HEK293 (cell line): ENCODE results near the gene PGR.

Experiments used
- CTCF ChIA-PET: fragments of 350-600 bp; formaldehyde crosslinking; extraction: SDS; loops from one replicate; lab custom pipeline; 2021; ENCODE audit warnings: antibody characterized with exemption; lab: Yijun Ruan, JAX
- POLR2A ChIA-PET: fragments of 300-600 bp; formaldehyde crosslinking; extraction: SDS; loops from one replicate; lab custom pipeline; 2020; ENCODE audit warnings: antibody characterized with exemption, inconsistent platforms; lab: Yijun Ruan, JAX
- H3K27ac ChIP-seq: fragments of 200-500 bp; sonication (Bioruptor generic); 2 replicates; pipeline ENCODE4 v1.5.1; 2014; ENCODE audit warnings: low read depth, low read length, control low read depth, inconsistent platforms; ENCODE audit errors: extremely low read depth
- H3K36me3 ChIP-seq, 2 experiments: fragments of 200-500 bp in 1 of 2; sonication (Bioruptor generic) in 1 of 2; 1 replicate in 1 of 2; 2 replicates in 1 of 2; pipeline ENCODE4 v1.5.1; 2014 to 2017; ENCODE audit warnings: inconsistent platforms in 2 of 2, low read length in 2 of 2; ENCODE audit not compliant: control insufficient read depth in 2 of 2, insufficient read depth in 1 of 2
- H3K4me1 ChIP-seq: fragments of 200-500 bp; sonication (Bioruptor generic); 2 replicates; pipeline ENCODE4 v1.5.1; 2014; ENCODE audit warnings: mild to moderate bottlenecking, low read length, inconsistent platforms; ENCODE audit not compliant: control insufficient read depth, insufficient read depth
- H3K4me3 ChIP-seq: 2 replicates; pipeline ENCODE4 v1.5.1; 2011; ENCODE audit warnings: low read depth, mild to moderate bottlenecking, control low read depth, low read length, moderate library complexity
- H3K9me3 ChIP-seq: fragments of 200-500 bp; sonication (Bioruptor generic); 2 replicates; pipeline ENCODE4 v1.5.1; 2014; ENCODE audit warnings: low read depth, low read length, inconsistent platforms; ENCODE audit not compliant: control insufficient read depth, insufficient read depth
- ATF2 ChIP-seq: fragments of 450-650 bp; formaldehyde crosslinking; IDR thresholded peaks from 2 replicates; pipeline ENCODE4 v1.5.1; 2016; ENCODE audit warnings: missing biosample characterization, missing genetic modification characterization, low read depth
- CTCF ChIP-seq: fragments of 450-650 bp; formaldehyde crosslinking; IDR thresholded peaks from 2 replicates; pipeline ENCODE4 v1.5.1; 2016; ENCODE audit warnings: missing biosample characterization, missing genetic modification characterization
- KLF9 ChIP-seq: fragments of 450-650 bp; formaldehyde crosslinking; IDR thresholded peaks from 2 replicates; pipeline ENCODE4 v1.5.1; 2016; ENCODE audit warnings: missing biosample characterization, missing genetic modification characterization, low read depth
- MZF1 ChIP-seq: fragments of 450-650 bp; formaldehyde crosslinking; IDR thresholded peaks from 2 replicates; pipeline ENCODE4 v1.5.1; 2017; ENCODE audit warnings: missing biosample characterization, missing genetic modification characterization, borderline replicate concordance
- OVOL3 ChIP-seq: fragments of 450-650 bp; formaldehyde crosslinking; IDR thresholded peaks from 2 replicates; pipeline ENCODE4 v1.5.1; 2016; ENCODE audit warnings: missing biosample characterization, missing genetic modification characterization
- TCF7L2 ChIP-seq: IDR thresholded peaks from 2 replicates; pipeline ENCODE4 v1.6.1; 2011; ENCODE audit warnings: low read depth, mild to moderate bottlenecking, inconsistent platforms, low read length, moderate library complexity, borderline replicate concordance
- TSHZ1 ChIP-seq: fragments of 450-650 bp; formaldehyde crosslinking; IDR thresholded peaks from 2 replicates; pipeline ENCODE4 v1.5.1; 2016; ENCODE audit warnings: missing biosample characterization, missing genetic modification characterization, borderline replicate concordance
- WT1 ChIP-seq: fragments of 450-650 bp; formaldehyde crosslinking; IDR thresholded peaks from 2 replicates; pipeline ENCODE4 v1.5.1; 2016; ENCODE audit warnings: missing biosample characterization, missing genetic modification characterization
- ZBTB20 ChIP-seq: fragments of 450-650 bp; formaldehyde crosslinking; IDR thresholded peaks from 2 replicates; pipeline ENCODE4 v1.5.1; 2016; ENCODE audit warnings: missing biosample characterization, missing genetic modification characterization
- ZNF140 ChIP-seq: fragments of 450-650 bp; formaldehyde crosslinking; IDR thresholded peaks from 2 replicates; pipeline ENCODE4 v1.5.1; 2016; ENCODE audit warnings: missing biosample characterization, missing genetic modification characterization
- ZNF175 ChIP-seq: fragments of 450-650 bp; formaldehyde crosslinking; IDR thresholded peaks from 2 replicates; pipeline ENCODE4 v1.5.1; 2016; ENCODE audit warnings: missing biosample characterization, missing genetic modification characterization
- ZNF248 ChIP-seq: fragments of 450-650 bp; formaldehyde crosslinking; IDR thresholded peaks from 2 replicates; pipeline ENCODE4 v1.5.1; 2017; ENCODE audit warnings: missing biosample characterization, missing genetic modification characterization
- ZNF26 ChIP-seq: fragments of 450-650 bp; formaldehyde crosslinking; IDR thresholded peaks from 2 replicates; pipeline ENCODE4 v1.5.1; 2016; ENCODE audit warnings: missing biosample characterization, missing genetic modification characterization
- ZNF292 ChIP-seq: fragments of 450-650 bp; formaldehyde crosslinking; IDR thresholded peaks from 2 replicates; pipeline ENCODE4 v1.5.1; 2016; ENCODE audit warnings: low read depth, missing biosample characterization, missing genetic modification characterization, borderline replicate concordance
- ZNF324 ChIP-seq: fragments of 450-650 bp; formaldehyde crosslinking; IDR thresholded peaks from 2 replicates; pipeline ENCODE4 v1.5.1; 2016; ENCODE audit warnings: missing biosample characterization, missing genetic modification characterization
- ZNF394 ChIP-seq: fragments of 450-650 bp; formaldehyde crosslinking; IDR thresholded peaks from 2 replicates; pipeline ENCODE4 v1.5.1; 2016; ENCODE audit warnings: missing biosample characterization, missing genetic modification characterization, mild to moderate bottlenecking, moderate library complexity, borderline replicate concordance
- ZNF449 ChIP-seq: fragments of 450-650 bp; formaldehyde crosslinking; IDR thresholded peaks from 2 replicates; pipeline ENCODE4 v1.5.1; 2017; ENCODE audit warnings: missing biosample characterization, mild to moderate bottlenecking, missing genetic modification characterization, moderate library complexity
- ZNF488 ChIP-seq: fragments of 450-650 bp; formaldehyde crosslinking; IDR thresholded peaks from 2 replicates; pipeline ENCODE4 v1.5.1; 2016; ENCODE audit warnings: missing biosample characterization, missing genetic modification characterization
- ZNF529 ChIP-seq: fragments of 450-650 bp; formaldehyde crosslinking; IDR thresholded peaks from 2 replicates; pipeline ENCODE4 v1.5.1; 2017; ENCODE audit warnings: missing genetic modification characterization, missing biosample characterization; ENCODE audit not compliant: insufficient replicate concordance
- ZNF645 ChIP-seq: fragments of 450-650 bp; formaldehyde crosslinking; IDR thresholded peaks from 2 replicates; pipeline ENCODE4; 2016; ENCODE audit warnings: missing biosample characterization, missing genetic modification characterization
- ZNF768 ChIP-seq: fragments of 450-650 bp; formaldehyde crosslinking; IDR thresholded peaks from 2 replicates; pipeline ENCODE4 v1.5.1; 2018; ENCODE audit warnings: missing biosample characterization, mild to moderate bottlenecking, missing genetic modification characterization
- ZNF792 ChIP-seq: fragments of 450-650 bp; formaldehyde crosslinking; IDR thresholded peaks from 2 replicates; pipeline ENCODE4 v1.5.1; 2016; ENCODE audit warnings: missing biosample characterization, missing genetic modification characterization

Gene PGR

GRCh38 chr11:101051677-101052076 lies 77.9 kb downstream of the PGR start (continued):
- TF ChIP-seq ZNF449 (tag by site-specific recombination) = no peak
- TF ChIP-seq ZNF394 (tag by site-specific recombination) = no peak
- no peak for TF ChIP-seq ZNF292 (tag by site-specific recombination)
- no peak for TF ChIP-seq CTCF
- TF ChIP-seq ZNF140 (tag by site-specific recombination) = no peak
- TF ChIP-seq MZF1 (tag by site-specific recombination) = no peak
- TF ChIP-seq WT1 (tag by site-specific recombination) = no peak
- TF ChIP-seq ZNF529 (tag by site-specific recombination) = no peak
- no peak for TF ChIP-seq ZNF324 (tag by site-specific recombination)
- no peak for TF ChIP-seq ZNF645 (tag by site-specific recombination)

- H3K9me3 ChIP-seq = no peaks in the 10 kb centered on the region
- H3K4me1 ChIP-seq = no peaks in the 10 kb centered on the region
- ChIA-PET CTCF (no interaction called here), POLR2A (no interaction called here)
- no peak overlapping the region for H3K27ac ChIP-seq
- H3K4me3 ChIP-seq = no peak overlapping the region
- H3K36me3 ChIP-seq = no peaks in the 10 kb centered on the region
- TF ChIP-seq TCF7L2 (no peak), KLF9 (tag by site-specific recombination) (no peak), ATF2 (tag by site-specific recombination) (no peak), ZNF175 (tag by site-specific recombination) (no peak), TSHZ1 (tag by site-specific recombination) (no peak), ZNF488 (tag by site-specific recombination) (no peak), ZBTB20 (no peak), ZNF248 (tag by site-specific recombination) (no peak), ZNF292 (tag by site-specific recombination) (no peak), ZNF768 (no peak), ZNF26 (tag by site-specific recombination) (no peak), ZNF792 (tag by site-specific recombination) (no peak), OVOL3 (tag by site-specific recombination) (no peak), CTCF (no peak)
These were observed 79.8 kb downstream of the PGR start for GRCh38 chr11:101049813-101050212.
